Fibroblast of lung (primary cell): ENCODE measurements around the gene AMOTL2. TPM values are rescaled to one million over a fixed set of nuclear protein-coding genes. Genes with fewer than 3 reads are reported as not detected.

ENCODE experiments used
- DNase-seq, 2 donors: peaks; one replicate each; pipeline versions ENCODE4 v3.0.0 to v3.0.0-alpha.2; 2010; ENCODE audit warnings: low read depth in 2 of 2
- H2AFZ ChIP-seq: 2 replicates; pipeline ENCODE4 v1.5.1; 2012; ENCODE audit warnings: low read length, control low read depth, inconsistent platforms
- H3K27ac ChIP-seq: 2 replicates; pipeline ENCODE4 v1.5.1; 2011; ENCODE audit warnings: low read length, control low read depth; ENCODE audit not compliant: insufficient read depth
- H3K27me3 ChIP-seq: 2 replicates; pipeline ENCODE4 v1.5.1; 2011; ENCODE audit warnings: mild to moderate bottlenecking, low read length; ENCODE audit not compliant: control insufficient read depth, insufficient read depth
- H3K36me3 ChIP-seq: 2 replicates; pipeline ENCODE4 v1.5.1; 2011; ENCODE audit warnings: low read length; ENCODE audit not compliant: control insufficient read depth, insufficient read depth
- H3K4me1 ChIP-seq: 2 replicates; pipeline ENCODE4 v1.5.1; 2011; ENCODE audit warnings: low read length; ENCODE audit not compliant: control insufficient read depth, insufficient read depth; ENCODE audit errors: extremely low read depth
- H3K4me2 ChIP-seq: 2 replicates; pipeline ENCODE4 v1.5.1; 2011; ENCODE audit warnings: low read length, control low read depth; ENCODE audit not compliant: insufficient read depth; ENCODE audit errors: extremely low read depth
- H3K4me3 ChIP-seq, 4 experiments: fragments of 200-600 bp in 1 of 4; sonication (generic) in 1 of 4; replicated peaks in 1 of 4; 2 replicates each; pipeline ENCODE4 v1.5.1; 2011 to 2016; ENCODE audit warnings: low read length in 4 of 4, low read depth in 3 of 4, mild to moderate bottlenecking in 3 of 4, control low read depth in 2 of 4, inconsistent platforms in 1 of 4, mixed read lengths in 1 of 4; ENCODE audit not compliant: insufficient read depth in 1 of 4; ENCODE audit errors: control extremely low read depth in 1 of 4
- H3K79me2 ChIP-seq: 2 replicates; pipeline ENCODE4 v1.5.1; 2012; ENCODE audit warnings: mild to moderate bottlenecking, low read length, inconsistent platforms; ENCODE audit not compliant: control insufficient read depth, insufficient read depth
- H3K9ac ChIP-seq: 2 replicates; pipeline ENCODE4 v1.5.1; 2011; ENCODE audit warnings: mild to moderate bottlenecking, low read length, control low read depth; ENCODE audit not compliant: insufficient read depth
- H3K9me3 ChIP-seq: 2 replicates; pipeline ENCODE4 v1.5.1; 2012; ENCODE audit warnings: low read depth, low read length; ENCODE audit not compliant: control insufficient read depth, insufficient read depth
- H4K20me1 ChIP-seq: 2 replicates; pipeline ENCODE4 v1.5.1; 2011; ENCODE audit warnings: low read length; ENCODE audit not compliant: control insufficient read depth, insufficient read depth; ENCODE audit errors: extremely low read depth
- CTCF ChIP-seq, 2 donors: IDR thresholded peaks in 1 of 2; conservative IDR thresholded peaks in 1 of 2; 1 replicate in 1 of 2; 2 replicates in 1 of 2; pipeline ENCODE4 v1.5.1; 2011 to 2012; ENCODE audit warnings: low read length in 2 of 2, control low read depth in 1 of 2, inconsistent platforms in 1 of 2, low read depth in 1 of 2, mild to moderate bottlenecking in 1 of 2
- EZH2 ChIP-seq: IDR thresholded peaks from 2 replicates; pipeline ENCODE4 v1.5.1; 2012; ENCODE audit warnings: low read length, control low read depth, mild to moderate bottlenecking; ENCODE audit errors: missing control alignments
- polyA minus RNA-seq: library from RNA; depleted of rRNA, polyadenylated mRNA; stranded (reverse); fragments of >200 nt; gene quantifications from 2 replicates; pipeline ENCODE4 v1.2.3, GENCODE V29; 2011; ENCODE audit warnings: low replicate concordance
- polyA plus RNA-seq, 2 donors: library from polyadenylated mRNA; depleted of rRNA in 1 of 2; stranded (reverse) in 1 of 2; unstranded in 1 of 2; fragments of >200 nt; gene quantifications; 2 replicates each; pipeline ENCODE4 v1.2.1, GENCODE V29; 2011 to 2012; ENCODE audit warnings: missing spikeins in 1 of 2
- total RNA-seq: library from RNA; depleted of rRNA; stranded (reverse); fragments of >200 nt; gene quantifications from 2 replicates; pipeline ENCODE4 v1.2.1, GENCODE V29; 2014

The AMOTL2 gene
- total RNA-seq, result 58.6 and 74.6 TPM in 2 replicates
- polyA plus RNA-seq, result 68.9 and 97.0 TPM in 2 replicates
- polyA plus RNA-seq (2012), result 59.7 and 93.1 TPM in 2 replicates
- 187 and 260 TPM in 2 replicates for polyA minus RNA-seq

GRCh38 chr3:134374105-134374790 lies at the start of gene AMOTL2:
TSS of gene AMOTL2 (minus strand) at chr3:134374447. CDS start at chr3:134371433, 3,014 bp downstream.
- H3K4me2 ChIP-seq, result peak within 1 kb of the TSS; percentile 94
- peak within 1 kb of the TSS; percentile 55 to 98 (median 79) for H3K4me3 ChIP-seq
- no peaks in the 10 kb centered on the region for H3K27me3 ChIP-seq
- TF ChIP-seq EZH2 (no peak), CTCF (conservative IDR thresholded peaks at IDR 0.05 in 1 of 2, IDR thresholded peaks at IDR 0.05 in 1 of 2; ENCODE audit: low read depth in 1 of 2, low read length in 2 of 2) (no peak)
- no peaks in the 10 kb centered on the region for H4K20me1 ChIP-seq
- H3K9me3 ChIP-seq, result no peaks in the 10 kb centered on the region
- peak; percentile 93 to 96 for DNase-seq
- H3K27ac ChIP-seq, result peak within 1 kb of the TSS; percentile 92
- H3K79me2 ChIP-seq, result peaks cover 50% of the 10 kb centered on the region
- peak within 1 kb of the TSS; percentile 75 for H2AFZ ChIP-seq
- peak within 1 kb of the TSS; percentile 100 for H3K9ac ChIP-seq
- H3K4me1 ChIP-seq, result peaks cover 29% of the 10 kb centered on the region
- peaks cover 19% of the 10 kb centered on the region for H3K36me3 ChIP-seq

- Histone ChIP-seq H3K36me3 (no peaks in the 10 kb centered on the region), H3K9me3 (no peaks in the 10 kb centered on the region), H3K9ac (no peak overlapping the region), H2AFZ (no peak overlapping the region), H3K79me2 (no peaks in the 10 kb centered on the region), H4K20me1 (no peaks in the 10 kb centered on the region), H3K27ac (no peak overlapping the region), H3K4me1 (peaks cover 20% of the 10 kb centered on the region), H3K4me2 (no peak overlapping the region), H3K4me3 (no peak overlapping the region), H3K27me3 (no peaks in the 10 kb centered on the region)
- no peak for TF ChIP-seq EZH2
- DNase-seq, result peak; percentile 55 to 69
These were observed 48.9 kb upstream of the AMOTL2 start for GRCh38 chr3:134423153-134423552.

- TF ChIP-seq EZH2 (no peak), CTCF (conservative IDR thresholded peaks at IDR 0.05 in 1 of 2, IDR thresholded peaks at IDR 0.05 in 1 of 2; ENCODE audit: low read depth in 1 of 2, low read length in 2 of 2) (no peak)
- Histone ChIP-seq H2AFZ (no peak overlapping the region), H4K20me1 (no peaks in the 10 kb centered on the region), H3K4me2 (no peak overlapping the region), H3K27me3 (no peaks in the 10 kb centered on the region), H3K36me3 (no peaks in the 10 kb centered on the region), H3K9me3 (no peaks in the 10 kb centered on the region), H3K27ac (no peak overlapping the region), H3K9ac (no peak overlapping the region), H3K79me2 (no peaks in the 10 kb centered on the region), H3K4me3 (no peak overlapping the region), H3K4me1 (peaks cover 4% of the 10 kb centered on the region)
- no peak for DNase-seq
These were observed 45.7 kb upstream of the AMOTL2 start for GRCh38 chr3:134419960-134420321.
